Testis (tissue), 2 donors: ENCODE measurements around the gene FBXO4.

Experiments used
- POLR2A ChIP-seq: fragments of 450-650 bp; IDR thresholded peaks from one replicate; pipeline ENCODE4 v1.6.1; 2017; ENCODE audit warnings: antibody characterized with exemption, mild to moderate bottlenecking, moderate library complexity
- TF ChIP-seq, protein P1 (sequence below), 3 experiments: fragments of 450-650 bp in 2 of 3; fragments of 200-600 bp in 1 of 3; sonication (generic) in 1 of 3; IDR thresholded peaks; one replicate each; pipeline ENCODE4 v1.5.1; 2016 to 2019; ENCODE audit warnings: antibody characterized with exemption in 3 of 3, mild to moderate bottlenecking in 2 of 3, moderate library complexity in 1 of 3

GRCh38 chr5:41878173-41878572, 46.9 kb upstream of the FBXO4 start:
- TF ChIP-seq, protein P1, sequence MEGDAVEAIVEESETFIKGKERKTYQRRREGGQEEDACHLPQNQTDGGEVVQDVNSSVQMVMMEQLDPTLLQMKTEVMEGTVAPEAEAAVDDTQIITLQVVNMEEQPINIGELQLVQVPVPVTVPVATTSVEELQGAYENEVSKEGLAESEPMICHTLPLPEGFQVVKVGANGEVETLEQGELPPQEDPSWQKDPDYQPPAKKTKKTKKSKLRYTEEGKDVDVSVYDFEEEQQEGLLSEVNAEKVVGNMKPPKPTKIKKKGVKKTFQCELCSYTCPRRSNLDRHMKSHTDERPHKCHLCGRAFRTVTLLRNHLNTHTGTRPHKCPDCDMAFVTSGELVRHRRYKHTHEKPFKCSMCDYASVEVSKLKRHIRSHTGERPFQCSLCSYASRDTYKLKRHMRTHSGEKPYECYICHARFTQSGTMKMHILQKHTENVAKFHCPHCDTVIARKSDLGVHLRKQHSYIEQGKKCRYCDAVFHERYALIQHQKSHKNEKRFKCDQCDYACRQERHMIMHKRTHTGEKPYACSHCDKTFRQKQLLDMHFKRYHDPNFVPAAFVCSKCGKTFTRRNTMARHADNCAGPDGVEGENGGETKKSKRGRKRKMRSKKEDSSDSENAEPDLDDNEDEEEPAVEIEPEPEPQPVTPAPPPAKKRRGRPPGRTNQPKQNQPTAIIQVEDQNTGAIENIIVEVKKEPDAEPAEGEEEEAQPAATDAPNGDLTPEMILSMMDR (IDR thresholded peaks at IDR 0.05), result no peak
- no peak for TF ChIP-seq POLR2A
